Naive thymus-derived CD8-positive, alpha-beta T cell (primary cell): ENCODE results near the gene EPHA3. TPM values are rescaled to one million over a fixed set of nuclear protein-coding genes. Genes with fewer than 3 reads are reported as not detected.

ENCODE experiments used
- ATAC-seq, 2 donors: fragments of 150-1000 bp; cut with Tn5 transposase in 1 of 2; sonication (Bioruptor Pico), chemical (Tn5 transposase) in 1 of 2; 1 replicate in 1 of 2; 2 replicates in 1 of 2; pipeline ENCODE4 v1.10.0; 2021; ENCODE audit warnings: mild to moderate bottlenecking in 2 of 2, moderate library complexity in 2 of 2
- POLR2A ChIA-PET: fragments of 350-600 bp; sonication (Branson Sonifier 250); formaldehyde crosslinking; loops from one replicate; lab custom pipeline; 2021; ENCODE audit warnings: antibody characterized with exemption; lab: Charles Lee
- DNase-seq, 10 donors: peaks; one replicate each; pipeline versions ENCODE4 v3.0.0 to v3.0.0-alpha.2; 2020 to 2022
- H3K27ac Mint-ChIP-seq, 10 donors: one replicate each; pipeline ENCODE4 v1.8.0; 2020 to 2022; ENCODE audit warnings: mild to moderate bottlenecking in 10 of 10, mixed read lengths in 10 of 10, moderate library complexity in 4 of 10, inconsistent platforms in 1 of 10
- H3K27me3 Mint-ChIP-seq, 5 donors: one replicate each; pipeline ENCODE4 v1.8.0; 2021 to 2022; ENCODE audit warnings: mixed read lengths in 5 of 5
- H3K36me3 Mint-ChIP-seq, 3 donors: one replicate each; pipeline ENCODE4 v1.8.0; 2020 to 2022; ENCODE audit warnings: mixed read lengths in 3 of 3, mild to moderate bottlenecking in 2 of 3, inconsistent platforms in 1 of 3
- H3K4me1 Mint-ChIP-seq, 4 donors: one replicate each; pipeline ENCODE4 v1.8.0; 2021 to 2022; ENCODE audit warnings: mixed read lengths in 4 of 4
- H3K4me3 Mint-ChIP-seq, 10 donors: one replicate each; pipeline ENCODE4 v1.8.0; 2020 to 2022; ENCODE audit warnings: mild to moderate bottlenecking in 10 of 10, mixed read lengths in 10 of 10, moderate library complexity in 6 of 10, inconsistent platforms in 1 of 10
- H3K9me3 Mint-ChIP-seq, 9 donors: one replicate each; pipeline ENCODE4 v1.8.0; 2020 to 2022; ENCODE audit warnings: mixed read lengths in 9 of 9, mild to moderate bottlenecking in 3 of 9, inconsistent platforms in 1 of 9, moderate library complexity in 1 of 9
- polyA plus RNA-seq, 3 donors: library from polyadenylated mRNA; unstranded; fragments of 300-500 nt; fragmentation: Illumina TruSeq; gene quantifications; one replicate each; pipeline ENCODE4 v1.2.3, GENCODE V29; 2021
- total RNA-seq, 8 experiments: library from RNA in 2 of 8; stranded (reverse) in 2 of 8; gene quantifications; one replicate each; pipeline ENCODE4 v1.2.3 and lab custom pipeline; 2021 to 2026

Gene EPHA3
- total and polyA plus RNA-seq, 5 experiments from 2014 or later, result not detected

DNA sequence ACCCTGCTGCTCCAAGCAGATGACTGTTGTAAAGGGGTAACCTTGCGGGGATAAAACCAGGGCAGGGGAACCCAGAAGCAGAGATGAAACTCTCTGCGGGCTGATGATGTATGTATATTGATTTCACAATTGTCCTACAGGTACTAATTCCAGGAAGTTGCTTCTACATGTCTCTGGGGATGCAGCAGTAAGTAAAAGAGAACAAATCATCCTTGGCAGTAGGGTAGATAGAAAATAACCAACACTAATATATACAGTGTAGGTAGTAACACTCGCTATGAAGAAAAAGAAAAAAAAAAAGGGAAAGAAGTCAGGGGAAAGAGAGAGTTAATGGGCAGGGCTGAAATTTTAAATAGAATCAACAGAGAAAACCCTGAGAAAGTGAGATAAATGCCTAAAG is 50.2 kb downstream of the EPHA3 start:
- Mint-ChIP-seq H3K36me3 (no peaks in the 10 kb centered on the region), H3K4me1 (no peaks in the 10 kb centered on the region), H3K27ac (no peak overlapping the region), H3K9me3 (peaks cover 0 to 12% (median 4%) of the 10 kb centered on the region in 9 donors), H3K27me3 (no peaks in the 10 kb centered on the region), H3K4me3 (no peak overlapping the region)
- POLR2A ChIA-PET, result no interaction called here
- DNase-seq (no peak), ATAC-seq (no peak)

DNA sequence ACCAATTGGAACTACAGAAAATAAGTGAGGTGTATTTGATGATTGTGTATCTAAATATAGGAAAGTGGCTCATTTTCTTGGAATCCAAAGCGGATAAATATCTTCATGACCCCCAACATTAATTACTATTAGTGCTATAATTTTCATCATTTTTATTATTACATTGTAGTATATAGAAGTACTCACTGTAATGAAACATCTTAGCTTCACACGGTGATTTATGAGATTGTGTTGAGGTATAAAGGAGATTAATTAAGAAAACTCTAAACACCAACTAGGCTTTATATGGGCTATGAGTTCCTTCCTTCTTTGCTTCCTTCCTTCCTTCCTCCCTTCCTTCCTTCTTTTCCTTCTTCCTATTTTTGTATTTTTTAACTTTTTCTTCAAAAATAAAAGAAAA is 52.2 kb downstream of the EPHA3 start:
- peaks cover 0 to 9% (median 4%) of the 10 kb centered on the region in 9 donors for H3K9me3 Mint-ChIP-seq
- H3K4me1 Mint-ChIP-seq, result no peaks in the 10 kb centered on the region
- ATAC-seq (no peak), DNase-seq (no peak)
- no peaks in the 10 kb centered on the region for H3K36me3 Mint-ChIP-seq
- no peak overlapping the region for H3K27ac Mint-ChIP-seq
- H3K27me3 Mint-ChIP-seq, result no peaks in the 10 kb centered on the region
- POLR2A ChIA-PET, result no interaction called here
- H3K4me3 Mint-ChIP-seq, result no peak overlapping the region

DNA sequence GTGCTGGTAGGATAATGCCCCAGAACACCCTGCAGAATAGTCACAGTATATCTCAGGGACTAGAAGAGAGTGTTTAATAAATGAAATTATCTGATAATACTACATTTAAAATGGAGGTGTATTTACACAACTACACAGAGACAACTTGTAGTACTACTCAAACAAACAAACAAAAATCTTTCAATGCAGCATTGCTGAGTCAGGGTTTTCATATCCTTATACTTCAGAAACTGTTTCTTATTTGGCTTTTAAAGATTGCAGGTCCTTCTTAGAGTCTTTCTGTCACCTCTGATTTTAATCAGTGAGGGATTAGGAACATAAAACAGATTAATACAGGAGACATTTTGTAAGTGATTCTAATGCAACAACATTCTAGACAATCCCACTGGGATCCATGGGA is 57.4 kb downstream of the EPHA3 start:
- H3K4me1 Mint-ChIP-seq, result no peaks in the 10 kb centered on the region
- H3K27ac Mint-ChIP-seq, result no peak overlapping the region
- ATAC-seq (no peak), DNase-seq (no peak)
- H3K27me3 Mint-ChIP-seq, result no peaks in the 10 kb centered on the region
- POLR2A ChIA-PET, result no interaction called here
- H3K4me3 Mint-ChIP-seq, result no peak overlapping the region
- peaks cover 0 to 22% (median 0%) of the 10 kb centered on the region in 9 donors for H3K9me3 Mint-ChIP-seq
- H3K36me3 Mint-ChIP-seq, result no peaks in the 10 kb centered on the region

DNA sequence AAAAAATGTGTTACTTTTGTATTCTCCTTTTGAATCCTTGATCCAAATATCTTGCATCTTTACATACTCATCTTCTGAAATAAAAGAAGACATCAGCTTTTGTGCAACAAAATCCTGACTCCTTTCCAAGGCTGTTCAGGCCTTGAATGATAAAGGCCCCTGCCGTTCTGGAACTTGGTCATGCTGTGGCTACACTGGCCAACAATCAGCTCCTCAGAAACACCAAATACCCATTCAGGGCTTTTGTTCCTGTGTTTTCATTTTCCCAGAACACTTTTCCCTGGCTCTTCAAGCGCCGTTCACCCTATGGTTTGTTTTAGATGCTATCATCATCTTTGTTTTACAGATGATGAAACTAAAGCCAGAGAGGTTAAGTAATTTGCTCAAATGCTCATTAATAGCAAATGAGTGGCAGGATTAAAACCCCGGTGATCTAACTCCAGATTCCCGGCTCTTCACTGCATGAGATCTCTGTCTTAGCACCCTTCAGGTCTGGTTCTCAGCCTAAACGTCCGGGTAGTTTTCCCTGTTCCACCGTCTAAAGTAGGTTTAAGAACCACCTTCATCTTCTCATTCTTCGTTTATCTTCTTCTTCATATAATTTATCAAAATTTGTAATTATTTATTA is 58.3 kb downstream of the EPHA3 start:
- Mint-ChIP-seq H3K4me1 (no peaks in the 10 kb centered on the region), H3K27me3 (no peaks in the 10 kb centered on the region), H3K9me3 (peaks cover 0 to 17% (median 1%) of the 10 kb centered on the region in 9 donors), H3K27ac (no peak overlapping the region), H3K36me3 (no peaks in the 10 kb centered on the region), H3K4me3 (no peak overlapping the region)
- POLR2A ChIA-PET, result no interaction called here
- no peak for ATAC-seq
- DNase-seq, result no peak

DNA sequence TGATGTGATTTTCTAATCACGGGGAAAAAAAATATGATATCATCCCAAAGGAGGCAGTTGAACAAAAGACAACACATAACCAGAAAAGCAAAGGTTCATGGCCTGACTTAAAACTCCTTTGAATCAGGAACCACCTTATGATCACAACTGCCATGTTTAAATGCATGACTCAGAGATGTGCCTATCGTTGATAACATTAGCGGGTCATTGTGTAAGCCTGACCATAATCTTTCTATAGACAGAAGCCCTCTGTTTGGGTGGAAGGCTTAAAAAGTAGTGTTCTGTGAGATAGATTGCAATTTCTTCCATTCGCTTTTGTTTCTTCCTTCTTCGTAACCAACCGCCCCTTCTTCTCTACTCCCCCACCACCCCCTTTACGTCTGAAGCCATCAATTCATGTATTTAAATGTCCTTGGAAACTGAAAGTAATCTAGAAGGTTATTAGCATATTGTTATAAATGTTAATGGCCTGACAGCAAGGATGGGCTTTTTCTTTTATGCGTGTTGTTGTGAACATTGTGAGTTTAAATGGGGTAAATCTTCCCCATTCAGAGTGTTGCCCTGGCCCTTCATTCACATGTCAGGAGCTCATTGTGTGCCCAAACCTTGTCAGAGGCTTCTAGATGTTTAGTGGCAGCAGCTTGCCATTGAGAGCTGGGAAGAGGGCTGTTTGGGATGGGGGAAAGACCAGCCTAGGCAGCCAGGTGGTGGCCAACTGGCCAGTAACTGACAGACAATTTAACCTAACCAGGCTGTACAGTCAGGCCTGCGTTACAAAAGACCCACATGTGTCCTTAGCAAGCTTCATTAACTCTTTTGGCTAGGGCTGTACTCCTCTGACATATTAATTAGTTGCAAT is 64.5 kb downstream of the EPHA3 start:
- no peak overlapping the region for H3K4me3 Mint-ChIP-seq
- DNase-seq (no peak), ATAC-seq (no peak)
- no peak overlapping the region for H3K27ac Mint-ChIP-seq
- no peaks in the 10 kb centered on the region for H3K4me1 Mint-ChIP-seq
- no peaks in the 10 kb centered on the region for H3K27me3 Mint-ChIP-seq
- peaks cover 0 to 2% (median 0%) of the 10 kb centered on the region in 9 donors for H3K9me3 Mint-ChIP-seq
- POLR2A ChIA-PET, result no interaction called here
- no peaks in the 10 kb centered on the region for H3K36me3 Mint-ChIP-seq

DNA sequence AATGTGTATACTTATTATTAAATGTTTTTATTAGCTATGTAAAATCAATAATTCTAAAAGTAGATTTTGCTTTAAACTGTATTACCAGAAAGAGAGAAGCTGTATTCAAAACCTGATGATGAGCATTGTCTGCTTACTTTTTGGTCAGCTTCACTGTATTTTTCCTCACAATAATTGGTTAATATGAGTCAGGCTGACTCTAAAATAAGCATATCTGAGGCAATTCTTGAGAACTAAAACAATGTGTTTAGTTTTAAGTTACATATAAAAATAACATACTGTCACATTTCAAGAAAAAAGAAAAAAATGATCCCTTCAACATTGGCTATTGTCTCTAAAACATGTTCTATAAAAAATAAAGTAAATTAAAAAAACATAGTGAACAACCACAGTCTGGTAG is 66.1 kb downstream of the EPHA3 start:
- H3K9me3 Mint-ChIP-seq, result peaks cover 0 to 2% (median 0%) of the 10 kb centered on the region in 9 donors
- POLR2A ChIA-PET, result no interaction called here

DNA sequence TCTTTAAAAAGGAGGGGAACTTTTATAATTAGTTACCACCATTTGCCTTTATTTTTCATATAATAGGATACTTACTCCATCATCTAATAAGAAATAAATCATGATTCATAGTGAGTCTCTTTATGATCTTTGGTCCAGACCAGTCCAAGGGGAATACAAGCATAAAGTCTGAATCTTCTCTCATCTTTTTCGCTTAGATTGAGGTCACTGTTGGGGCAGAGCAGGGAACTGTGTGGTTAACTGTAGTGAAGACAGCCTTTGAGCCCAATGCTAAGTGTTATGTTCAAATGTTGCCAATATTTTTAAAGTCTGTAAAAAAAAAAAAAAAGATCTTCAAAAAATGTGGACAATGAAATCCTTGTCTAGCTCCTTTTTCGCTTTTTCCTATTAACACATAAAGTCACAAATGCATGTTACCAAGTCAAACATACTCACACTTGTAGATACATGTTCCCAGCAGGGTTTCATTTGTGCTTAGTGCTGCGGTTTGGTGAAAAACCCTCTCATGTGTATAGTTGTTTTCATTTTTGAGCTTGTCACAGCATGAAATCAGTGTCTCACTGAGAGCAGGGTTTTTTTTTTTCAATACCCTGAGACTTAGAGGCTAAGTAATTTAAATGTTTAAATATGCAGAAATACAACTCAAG is 72.1 kb downstream of the EPHA3 start:
- Mint-ChIP-seq H3K27ac (no peak overlapping the region), H3K36me3 (no peaks in the 10 kb centered on the region), H3K27me3 (no peaks in the 10 kb centered on the region), H3K9me3 (peaks cover 0 to 6% (median 0%) of the 10 kb centered on the region in 9 donors), H3K4me3 (no peak overlapping the region), H3K4me1 (peaks cover 0 to 2% (median 0%) of the 10 kb centered on the region in 4 donors)
- DNase-seq, result no peak
- POLR2A ChIA-PET, result no interaction called here
- no peak for ATAC-seq

More for the DNA sequence above, 66.1 kb downstream of the EPHA3 start:
- H3K27ac Mint-ChIP-seq, result no peak overlapping the region
- no peaks in the 10 kb centered on the region for H3K4me1 Mint-ChIP-seq
- ATAC-seq, result no peak
- no peaks in the 10 kb centered on the region for H3K36me3 Mint-ChIP-seq
- DNase-seq, result no peak
- H3K4me3 Mint-ChIP-seq, result no peak overlapping the region
- no peaks in the 10 kb centered on the region for H3K27me3 Mint-ChIP-seq

DNA sequence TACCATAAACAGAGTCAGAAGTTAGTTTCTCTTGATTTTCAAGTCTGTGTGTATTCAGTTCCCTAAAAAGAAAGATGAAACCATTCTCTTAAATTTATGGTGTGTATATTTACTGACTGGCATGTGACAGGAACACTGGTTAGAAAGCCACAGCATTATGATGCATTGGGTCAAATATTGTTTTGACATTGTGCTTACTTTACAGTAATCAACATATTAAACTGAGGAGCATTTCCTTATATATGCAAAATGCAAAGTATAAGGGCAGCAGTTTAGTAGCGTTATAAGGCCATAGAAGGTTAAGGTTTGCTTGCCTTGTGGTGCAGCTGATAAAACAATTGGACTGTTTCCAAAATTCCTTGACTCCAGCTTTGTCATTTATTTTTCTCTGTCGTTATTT is 72.9 kb downstream of the EPHA3 start:
- H3K36me3 Mint-ChIP-seq, result no peaks in the 10 kb centered on the region
- POLR2A ChIA-PET, result no interaction called here
- H3K4me1 Mint-ChIP-seq, result peaks cover 0 to 2% (median 0%) of the 10 kb centered on the region in 4 donors
- no peaks in the 10 kb centered on the region for H3K27me3 Mint-ChIP-seq
- H3K9me3 Mint-ChIP-seq, result peaks cover 0 to 6% (median 0%) of the 10 kb centered on the region in 9 donors
- DNase-seq (no peak), ATAC-seq (no peak)
- H3K4me3 Mint-ChIP-seq, result no peak overlapping the region
- no peak overlapping the region for H3K27ac Mint-ChIP-seq

DNA sequence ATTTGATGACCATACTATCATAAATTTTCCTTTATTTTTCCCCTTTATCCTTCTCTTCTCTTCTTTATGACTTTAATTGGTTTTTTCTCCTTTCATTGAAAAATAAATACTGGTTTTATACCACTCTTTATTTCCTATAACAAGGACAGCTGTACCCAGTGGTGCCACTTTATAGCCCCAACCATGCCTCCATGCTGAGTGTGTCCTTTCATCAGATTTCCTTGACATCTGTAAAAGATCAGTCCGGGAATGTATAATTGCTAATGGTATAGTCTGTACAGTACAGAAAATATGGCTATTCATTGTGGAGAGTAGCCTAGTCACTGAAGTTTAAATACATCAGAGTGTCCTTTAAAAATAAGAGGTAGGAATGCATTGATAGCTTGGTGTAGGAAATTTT is 74.6 kb downstream of the EPHA3 start:
- POLR2A ChIA-PET, result no interaction called here
- Mint-ChIP-seq H3K4me1 (peaks cover 0 to 2% (median 0%) of the 10 kb centered on the region in 4 donors), H3K36me3 (no peaks in the 10 kb centered on the region), H3K27ac (no peak overlapping the region), H3K27me3 (no peaks in the 10 kb centered on the region), H3K9me3 (peaks cover 0 to 12% (median 2%) of the 10 kb centered on the region in 9 donors), H3K4me3 (no peak overlapping the region)
- no peak for DNase-seq
- ATAC-seq, result no peak

DNA sequence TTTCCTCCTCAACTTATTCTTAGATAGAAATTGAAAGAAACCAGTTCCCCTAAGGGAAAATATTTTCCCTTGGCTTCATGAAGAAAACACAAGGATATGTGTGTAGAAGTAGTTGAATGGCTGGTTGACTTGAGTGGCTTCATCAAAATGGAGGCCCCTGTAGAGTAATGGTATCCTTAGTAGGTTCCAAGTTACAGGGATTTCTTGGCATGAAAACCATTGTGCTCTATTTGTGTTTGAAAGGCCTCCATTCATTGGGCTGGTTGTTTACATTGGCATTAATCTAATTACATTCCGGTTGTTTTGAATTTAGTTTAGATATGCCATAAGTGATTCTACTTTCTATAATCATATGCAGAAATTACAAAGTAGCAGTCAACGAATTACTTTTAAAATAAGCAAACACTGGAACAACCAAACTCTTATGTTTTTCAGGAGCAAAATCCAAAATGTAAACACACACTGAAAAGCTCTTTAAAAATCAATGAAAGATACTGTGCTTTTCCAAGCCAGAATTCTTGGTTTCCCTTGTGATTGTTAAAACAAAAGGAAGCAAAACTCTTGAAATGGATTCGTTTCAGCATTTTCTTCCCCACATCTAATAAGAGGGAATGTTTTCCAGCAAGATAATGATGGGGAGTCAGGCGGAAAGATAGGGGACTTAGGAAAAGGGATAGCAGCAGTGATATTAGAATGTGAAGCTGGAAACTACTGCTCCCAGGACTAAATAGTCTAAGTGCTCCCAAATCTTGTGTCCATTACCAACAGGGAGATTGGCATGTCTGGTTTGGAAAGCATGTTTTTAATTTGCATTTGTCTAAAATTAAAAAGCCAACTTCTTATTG is 77.0 kb downstream of the EPHA3 start:
- POLR2A ChIA-PET, result no interaction called here
- Mint-ChIP-seq H3K4me1 (peaks cover 0 to 2% (median 0%) of the 10 kb centered on the region in 4 donors), H3K4me3 (no peak overlapping the region), H3K27me3 (no peaks in the 10 kb centered on the region), H3K36me3 (no peaks in the 10 kb centered on the region), H3K27ac (no peak overlapping the region), H3K9me3 (peaks cover 1 to 20% (median 8%) of the 10 kb centered on the region in 9 donors)
- no peak for ATAC-seq
- no peak for DNase-seq

DNA sequence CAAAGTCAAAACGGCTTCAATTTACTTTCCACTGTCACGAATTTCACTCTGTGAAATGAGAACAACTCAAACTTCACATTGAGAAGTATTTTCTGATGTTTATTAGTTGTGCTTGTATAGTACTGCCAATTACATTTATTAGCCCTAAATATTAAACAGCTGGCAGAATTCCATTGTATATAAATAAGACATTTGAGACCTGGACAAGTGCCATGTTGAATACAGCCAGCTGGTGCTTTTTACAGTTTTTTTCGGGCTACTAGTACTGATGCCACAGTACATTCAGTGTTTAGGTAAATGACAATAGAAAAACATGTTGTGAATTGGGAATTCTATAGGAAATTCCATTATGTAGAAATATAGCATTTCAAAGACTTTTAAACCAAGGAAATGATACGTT is 79.0 kb downstream of the EPHA3 start:
- peaks cover 0 to 2% (median 0%) of the 10 kb centered on the region in 4 donors for H3K4me1 Mint-ChIP-seq
- H3K27me3 Mint-ChIP-seq, result no peaks in the 10 kb centered on the region
- no peaks in the 10 kb centered on the region for H3K36me3 Mint-ChIP-seq
- no peak overlapping the region for H3K27ac Mint-ChIP-seq
- POLR2A ChIA-PET, result no interaction called here
- no peak for DNase-seq
- no peak for ATAC-seq
- H3K9me3 Mint-ChIP-seq, result peaks cover 1 to 23% (median 8%) of the 10 kb centered on the region in 9 donors
- no peak overlapping the region for H3K4me3 Mint-ChIP-seq

DNA sequence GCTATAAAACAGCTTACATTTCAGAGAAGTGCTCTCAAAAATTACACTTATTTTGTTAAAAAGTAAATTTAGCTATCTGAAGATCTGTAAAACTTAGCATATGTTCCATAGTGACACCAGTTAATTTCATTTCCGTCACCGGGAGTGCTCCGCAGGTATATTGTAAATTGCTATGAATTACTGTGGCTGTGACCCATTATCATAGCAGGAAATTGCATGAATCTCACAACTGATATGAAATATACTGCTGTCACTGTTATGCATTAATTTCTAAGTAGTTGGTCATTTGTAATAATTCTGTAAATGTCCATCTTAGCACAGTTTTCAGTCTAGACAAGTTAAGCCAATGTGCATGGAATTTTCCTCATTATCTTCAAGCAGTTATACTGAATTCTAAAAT is 91.2 kb downstream of the EPHA3 start:
- Mint-ChIP-seq H3K27ac (no peak overlapping the region), H3K36me3 (no peaks in the 10 kb centered on the region), H3K4me3 (no peak overlapping the region), H3K27me3 (no peaks in the 10 kb centered on the region), H3K4me1 (no peaks in the 10 kb centered on the region), H3K9me3 (peaks cover 0 to 14% (median 2%) of the 10 kb centered on the region in 9 donors)
- DNase-seq (no peak), ATAC-seq (no peak)
- POLR2A ChIA-PET, result no interaction called here
